GM19099 (cell line): ENCODE results near the gene TEX22.

ENCODE experiments used
- POLR2A ChIP-seq: IDR thresholded peaks from 3 replicates; pipeline ENCODE4 v1.6.1; 2011; ENCODE audit warnings: low read depth; ENCODE audit not compliant: insufficient read length; ENCODE audit errors: extremely low read depth

Gene TEX22

DNA sequence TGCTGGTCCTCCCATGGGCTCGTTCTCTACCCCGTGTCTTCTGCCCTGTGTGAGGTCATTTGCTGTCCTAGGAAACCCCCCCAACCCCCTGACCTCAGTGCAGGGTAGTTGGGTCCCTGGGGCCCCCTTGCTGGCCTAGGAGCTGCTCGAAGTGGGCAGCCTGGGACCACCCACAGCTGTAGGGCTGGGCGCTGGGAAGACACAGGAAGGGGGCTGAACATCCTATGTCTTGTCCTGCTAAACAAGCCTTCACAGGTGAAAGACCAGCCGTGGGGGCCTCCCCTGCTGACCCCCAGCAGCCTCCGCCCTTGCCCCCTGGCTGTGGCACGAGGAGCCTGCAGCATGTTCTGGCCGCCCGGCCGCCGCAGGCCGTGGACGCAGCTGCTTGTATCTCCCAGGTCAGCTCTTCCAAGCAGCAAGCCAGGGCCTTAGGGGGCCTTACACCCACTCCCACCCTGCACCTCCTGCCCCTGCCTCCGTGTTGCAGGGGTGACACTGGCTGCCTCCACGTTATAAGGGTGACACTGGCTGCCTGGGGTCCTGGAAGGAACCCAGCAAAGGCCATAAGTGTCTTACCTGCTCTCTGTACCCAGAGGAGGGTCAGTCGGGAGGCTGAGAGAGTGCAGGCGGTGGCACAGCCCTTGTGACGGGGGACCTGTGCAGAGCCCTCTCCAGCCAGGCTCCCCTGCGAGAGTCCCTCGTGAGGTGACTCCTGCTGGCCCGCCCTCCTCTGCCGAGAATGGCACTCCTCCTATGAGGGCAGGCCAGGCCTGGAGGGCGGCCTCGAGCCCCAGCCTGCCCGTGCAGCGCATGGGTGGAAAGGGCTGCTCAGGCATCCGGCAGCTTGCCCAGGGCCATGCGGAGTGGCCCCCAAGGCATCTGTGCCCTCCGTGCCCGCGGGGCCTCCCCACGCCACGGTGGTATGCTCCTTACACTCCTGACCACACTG, 11.5 kb upstream of the TEX22 start:
- TF ChIP-seq POLR2A, result no peak

DNA sequence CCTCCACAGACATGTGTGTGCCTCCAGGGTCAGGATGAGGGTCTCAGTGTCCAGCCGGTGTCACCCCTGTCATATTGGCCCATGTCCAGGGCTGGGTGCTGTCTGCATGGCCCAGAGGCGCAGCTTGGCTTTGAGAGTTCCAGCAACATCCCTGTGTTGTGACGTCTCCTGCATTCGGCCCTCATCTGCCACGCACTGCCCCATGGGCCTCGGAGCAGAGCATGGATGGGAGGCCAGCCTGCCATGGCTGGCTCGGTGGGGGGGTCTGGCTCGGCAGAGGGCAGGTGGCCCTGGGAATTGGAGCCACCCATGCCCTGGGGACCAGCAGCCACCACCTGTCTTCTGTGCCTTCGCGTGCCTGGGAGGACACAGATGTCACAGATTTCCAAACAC, 10.8 kb upstream of the TEX22 start:
- no peak for TF ChIP-seq POLR2A

DNA sequence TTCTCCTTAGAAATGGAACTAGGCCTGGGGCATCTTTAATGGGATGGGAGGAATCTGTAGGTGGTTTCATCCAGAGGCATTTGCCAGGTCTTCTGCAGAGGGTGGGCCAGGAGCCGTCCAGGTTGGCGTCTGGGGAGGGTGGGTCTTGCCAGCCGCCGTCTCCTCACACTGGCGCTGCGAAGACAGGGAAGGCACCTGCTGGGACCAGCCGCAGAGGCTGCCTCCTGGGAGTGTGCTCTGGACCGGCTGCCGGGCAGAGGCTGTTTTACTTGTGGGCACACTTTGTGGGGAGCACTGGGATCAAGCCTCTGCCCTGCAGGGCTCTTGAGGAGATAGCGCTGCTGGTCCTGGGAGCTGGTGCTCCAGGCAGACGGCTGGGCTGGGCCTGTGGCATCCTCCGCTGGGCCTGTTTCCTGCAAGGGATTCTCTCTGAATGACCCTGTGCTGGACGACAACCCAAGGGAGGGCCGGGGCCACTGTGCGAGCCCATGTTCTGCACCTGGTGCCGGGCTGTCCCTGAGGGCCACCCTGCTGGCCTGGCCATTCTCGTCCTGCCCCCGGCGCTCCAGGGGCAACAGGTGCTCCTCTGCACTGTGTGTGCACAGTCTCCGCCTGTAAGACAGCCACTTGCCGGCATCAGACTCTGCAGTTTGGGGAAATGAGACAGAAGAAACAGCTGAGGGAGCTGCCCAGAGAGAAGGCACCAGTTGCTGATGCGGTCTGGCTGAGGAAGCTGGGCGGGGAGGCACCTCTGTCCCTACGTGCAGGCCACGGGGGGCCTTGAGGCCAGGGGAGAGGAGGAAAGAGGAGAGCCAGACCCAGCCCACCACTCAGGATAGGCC, 10.0 kb upstream of the TEX22 start:
- TF ChIP-seq POLR2A, result no peak

DNA sequence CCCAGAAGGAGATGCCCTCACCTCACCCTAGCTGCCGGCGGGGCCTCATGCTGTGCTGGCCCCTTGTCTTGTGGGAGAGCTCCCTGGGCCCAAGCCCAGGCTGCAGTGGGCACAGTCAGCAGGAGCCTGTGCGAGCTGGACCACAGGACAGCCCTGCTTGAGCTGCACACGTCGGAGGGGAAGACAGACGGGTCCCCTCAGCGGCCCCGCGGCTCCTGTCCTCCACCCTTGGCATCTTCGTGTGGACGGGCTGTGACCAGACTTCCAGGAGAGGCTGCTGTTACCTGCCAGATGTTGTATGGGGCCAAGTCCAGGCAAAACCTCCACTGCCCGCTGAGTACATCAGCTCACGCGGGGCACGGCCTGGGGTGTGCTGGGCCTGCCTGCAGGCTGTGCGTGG, 9.4 kb upstream of the TEX22 start:
- TF ChIP-seq POLR2A, result no peak

DNA sequence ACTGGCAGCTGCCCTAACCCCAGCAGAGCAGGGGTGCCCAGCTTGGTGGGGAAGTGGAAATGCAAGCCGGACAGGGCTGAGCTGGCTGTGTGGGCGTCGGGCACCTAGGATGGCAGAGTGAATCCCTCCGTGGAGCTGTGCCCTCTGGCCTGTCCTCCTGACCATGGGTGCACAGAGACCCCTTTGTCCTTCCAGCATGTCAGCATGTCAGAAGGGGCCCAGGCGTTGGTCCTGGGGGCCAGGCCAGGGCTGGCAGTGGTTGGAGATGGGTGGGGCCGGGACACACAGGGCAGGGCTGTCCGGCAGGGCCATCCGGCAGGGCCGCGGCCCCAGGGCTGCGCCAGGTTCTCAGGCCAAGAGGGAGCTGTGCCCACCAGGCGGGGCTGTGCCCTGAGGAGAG, 8.8 kb upstream of the TEX22 start:
- TF ChIP-seq POLR2A, result no peak

DNA sequence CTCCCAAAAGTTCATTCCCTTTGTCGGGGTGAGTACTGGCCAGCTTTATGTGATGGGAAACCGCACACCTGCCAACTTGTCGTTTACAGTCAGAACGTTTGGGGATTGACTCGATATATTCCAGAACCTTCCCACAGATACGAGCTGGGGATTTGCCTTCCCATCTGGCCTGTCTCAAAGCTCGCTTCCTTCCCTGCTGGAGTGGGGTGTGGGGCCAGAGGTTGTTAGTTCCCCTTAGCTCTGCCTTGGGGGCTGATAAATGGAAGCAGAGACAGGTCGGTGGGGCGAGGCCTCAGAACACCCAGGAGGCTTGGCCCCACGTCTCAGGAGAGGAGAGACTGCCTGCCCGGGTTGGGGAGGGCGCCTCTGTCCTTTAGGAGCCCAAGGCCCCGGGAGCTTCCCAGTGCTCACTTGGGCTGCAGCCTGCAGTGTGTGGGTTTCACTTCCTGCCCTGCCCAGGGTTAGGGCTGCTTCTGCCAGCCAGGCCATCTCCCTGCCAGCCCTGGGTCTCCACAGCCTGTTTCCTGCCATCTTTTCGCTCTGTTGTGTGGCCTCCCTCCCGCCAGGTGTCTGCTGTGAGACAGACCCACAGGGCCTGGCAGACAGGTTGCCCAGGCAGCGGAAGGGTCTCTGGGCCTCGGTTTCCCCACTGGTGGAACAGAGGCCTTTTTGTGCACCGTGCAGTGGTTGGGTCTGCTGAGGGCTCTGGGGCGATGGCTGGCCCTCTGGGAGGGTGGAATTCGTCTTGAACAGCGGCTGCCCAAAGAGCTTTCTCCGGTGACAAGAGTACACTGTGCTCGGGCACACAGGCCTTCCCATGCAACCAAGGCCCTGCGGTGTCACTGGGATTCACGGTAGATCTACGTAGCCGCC, 8.1 kb upstream of the TEX22 start:
- TF ChIP-seq POLR2A, result no peak

DNA sequence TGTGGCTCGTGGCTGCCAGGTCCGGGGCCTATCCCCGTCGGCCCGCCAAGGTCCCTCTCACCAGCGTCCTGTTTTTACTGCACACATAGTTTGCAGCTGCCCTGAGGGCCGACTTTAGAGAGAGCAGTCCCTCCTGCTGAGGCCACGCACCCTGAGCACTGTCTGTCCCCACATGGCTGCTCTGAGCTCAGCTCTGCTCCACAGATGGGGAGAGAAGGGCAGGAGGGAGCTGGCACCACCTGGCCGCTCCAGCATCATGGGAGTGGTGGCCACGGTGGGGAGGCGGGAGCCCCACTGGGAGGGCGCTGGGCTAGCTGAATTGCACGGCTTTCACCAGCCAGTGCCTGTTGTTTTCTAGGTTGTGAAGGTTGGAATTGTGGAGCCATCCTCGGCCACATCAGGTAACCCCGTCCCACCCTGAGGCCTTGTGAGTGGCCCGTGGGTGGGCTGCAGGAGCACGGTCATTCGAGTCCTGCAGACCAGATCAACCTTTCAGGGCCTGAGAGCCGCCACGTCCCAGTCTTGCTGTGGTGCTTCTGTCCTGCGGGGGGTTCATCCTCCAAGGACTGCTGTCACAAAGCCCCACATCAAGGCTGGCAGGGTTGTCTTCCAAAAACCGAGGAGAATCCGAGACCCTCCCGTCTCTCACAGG, 7.4 kb upstream of the TEX22 start:
- no peak for TF ChIP-seq POLR2A

DNA sequence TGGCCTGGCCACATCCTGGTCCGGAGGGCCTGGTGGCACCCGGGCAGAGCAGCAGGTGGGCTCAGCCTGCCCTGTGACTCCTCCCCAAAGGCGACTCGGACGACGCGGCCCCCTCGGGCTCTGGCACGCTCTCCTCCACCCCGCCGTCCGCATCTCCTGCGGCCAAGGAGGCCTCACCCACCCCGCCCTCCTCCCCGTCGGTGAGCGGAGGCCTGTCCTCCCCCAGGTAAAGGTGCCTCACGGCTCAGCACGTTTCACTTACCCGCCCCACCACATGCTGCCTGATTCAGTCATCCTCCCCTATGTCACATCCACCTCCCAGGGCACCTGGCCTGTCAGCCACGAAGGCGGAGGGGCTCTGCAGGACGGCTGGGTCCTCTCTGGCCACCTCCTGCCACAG, 6.8 kb upstream of the TEX22 start:
- TF ChIP-seq POLR2A, result no peak

DNA sequence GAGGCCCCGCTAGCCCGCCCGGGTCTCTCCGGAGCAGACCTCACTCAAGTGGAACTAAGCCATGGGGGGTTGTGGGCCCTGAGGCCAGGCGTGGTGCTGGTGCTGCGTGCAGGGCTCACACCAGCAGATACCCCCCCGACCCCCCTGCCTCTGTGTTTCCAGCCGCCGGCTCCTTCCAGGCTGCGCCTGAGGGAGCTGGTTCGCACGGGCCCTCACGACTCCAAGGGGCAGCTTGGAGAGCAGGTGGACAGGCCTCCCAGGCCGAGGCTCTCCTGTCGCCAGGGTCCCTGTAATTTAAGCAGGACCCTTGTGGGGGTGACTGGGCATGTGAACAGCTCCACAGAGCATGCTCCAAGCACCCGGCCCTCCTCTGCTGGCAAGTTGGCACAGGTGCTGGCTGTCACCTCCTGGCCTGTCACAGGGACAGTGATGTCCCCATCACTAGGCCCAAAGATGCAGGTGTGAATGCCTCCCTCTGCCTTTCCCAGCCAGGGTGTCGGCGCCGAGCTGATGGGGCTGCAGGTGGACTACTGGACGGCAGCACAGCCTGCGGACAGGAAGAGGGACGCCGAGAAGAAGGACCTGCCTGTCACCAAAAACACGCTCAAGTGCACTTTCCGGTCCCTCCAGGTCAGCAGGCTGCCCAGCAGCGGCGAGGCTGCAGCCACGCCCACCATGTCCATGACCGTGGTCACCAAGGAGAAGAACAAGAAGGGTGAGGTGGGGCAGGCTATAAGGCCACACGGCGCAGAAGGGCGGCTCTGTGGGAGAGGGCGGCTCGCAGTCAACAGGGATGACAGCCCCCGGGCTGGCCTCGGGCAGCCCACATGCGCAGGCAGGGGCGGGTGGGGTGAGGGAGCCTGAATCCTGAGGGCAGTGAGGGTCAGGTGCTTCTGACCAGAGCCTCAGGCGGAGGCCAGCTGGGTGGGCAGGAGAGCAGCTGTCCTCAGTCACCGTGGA, 5.9 kb upstream of the TEX22 start:
- no peak for TF ChIP-seq POLR2A

DNA sequence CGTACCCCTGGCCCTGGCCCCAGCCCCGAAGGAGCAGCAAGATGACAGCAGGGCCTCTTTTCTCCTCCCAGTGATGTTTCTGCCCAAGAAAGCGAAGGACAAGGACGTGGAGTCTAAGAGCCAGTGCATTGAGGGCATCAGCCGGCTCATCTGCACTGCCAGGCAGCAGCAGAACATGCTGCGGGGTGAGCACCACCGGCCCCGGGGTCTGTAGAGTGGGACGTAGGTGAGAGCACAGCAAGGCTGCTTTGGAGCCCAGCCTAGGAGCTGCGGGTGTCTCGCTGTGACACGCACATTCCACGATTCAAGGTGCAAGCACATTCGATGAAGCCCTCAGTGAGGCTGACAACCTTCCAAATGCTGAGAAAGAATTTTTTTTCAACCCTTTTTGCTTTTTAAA, 5.2 kb upstream of the TEX22 start:
- TF ChIP-seq POLR2A, result no peak

DNA sequence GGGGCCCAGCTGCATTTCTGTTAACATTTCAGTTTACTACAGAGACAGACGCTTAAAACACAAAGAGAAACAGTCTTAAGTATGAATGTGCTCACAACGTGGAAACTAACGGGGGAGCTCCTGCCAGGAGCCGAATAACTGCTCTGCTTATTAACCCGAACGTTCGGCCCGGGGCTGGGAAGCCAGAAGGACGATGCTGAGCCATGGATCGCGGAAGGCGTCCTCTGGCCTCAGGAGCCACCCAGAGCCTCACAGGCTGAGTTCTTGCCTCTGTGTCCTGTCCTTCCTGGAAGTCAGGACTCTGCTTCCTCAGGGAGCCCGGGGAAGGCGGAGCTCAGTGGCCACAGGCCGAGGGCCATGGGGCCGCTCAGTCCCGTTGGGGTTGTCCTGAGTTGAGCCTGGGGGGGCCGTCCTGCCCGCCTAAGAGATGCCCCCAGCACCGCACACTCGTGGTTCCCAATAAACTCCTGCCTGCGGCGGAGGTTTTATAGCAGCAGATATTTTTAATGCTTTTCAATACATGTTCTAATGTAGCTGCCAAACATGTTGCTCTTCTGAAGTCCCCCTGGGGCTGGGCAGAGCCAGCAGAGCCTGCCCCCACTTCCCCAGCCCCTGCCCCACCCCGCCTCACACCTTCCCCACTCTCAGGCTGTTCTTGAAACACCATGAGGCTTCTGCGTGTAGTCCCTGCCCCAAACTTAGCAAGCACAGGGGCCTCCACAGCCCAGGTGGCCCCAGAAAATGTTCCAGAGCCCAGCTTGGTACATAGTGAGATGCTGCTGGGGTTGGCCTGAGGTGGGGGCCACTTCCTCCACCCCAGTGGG, 3.4 kb upstream of the TEX22 start:
- no peak for TF ChIP-seq POLR2A

DNA sequence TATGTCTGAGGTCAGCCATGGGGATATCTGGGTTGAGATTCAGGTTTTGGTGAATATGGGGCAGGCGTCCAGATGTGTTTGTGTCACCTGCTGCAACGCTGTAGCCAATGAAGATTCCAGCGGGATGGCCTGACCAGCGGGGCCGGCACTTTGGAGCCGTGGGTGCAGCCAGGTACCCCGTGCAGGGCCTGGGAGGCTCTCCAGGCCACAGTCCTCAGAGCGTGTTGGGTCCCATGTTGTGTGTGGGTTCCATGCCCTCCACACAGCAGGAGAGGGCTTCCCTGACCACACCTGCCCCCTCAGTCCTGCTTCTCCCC, 2.8 kb upstream of the TEX22 start:
- TF ChIP-seq POLR2A, result no peak

DNA sequence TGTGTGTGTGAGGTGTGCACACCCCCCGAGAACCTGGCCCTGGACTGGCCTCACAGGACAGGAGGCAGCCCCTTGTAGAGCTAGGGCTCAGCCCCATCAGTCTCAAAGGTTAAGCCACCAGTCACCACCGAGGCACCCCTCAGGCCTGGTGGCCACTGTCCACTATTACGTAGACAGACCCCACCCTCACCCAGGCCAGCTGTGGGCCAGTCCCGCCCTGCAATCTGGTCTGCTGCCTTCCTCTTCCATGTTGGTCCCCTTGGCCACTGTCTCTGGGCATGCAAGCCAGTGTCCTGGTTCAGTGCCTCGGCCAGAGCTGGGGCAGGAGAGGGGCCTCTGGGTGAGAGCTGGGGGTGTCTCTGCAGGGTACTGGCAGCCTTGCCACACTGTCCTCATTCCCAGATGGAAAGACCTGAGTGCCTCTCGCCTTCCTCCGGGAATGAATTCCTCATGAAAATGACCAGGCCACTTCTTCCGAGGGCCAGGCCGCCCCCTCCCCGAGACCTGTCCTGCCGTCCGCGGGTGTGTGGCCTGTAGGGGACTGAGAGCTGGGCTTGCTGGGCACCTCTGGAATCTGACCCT, 897 bp upstream of the TEX22 start:
- no peak for TF ChIP-seq POLR2A
